Fibroblast of pulmonary artery (primary cell): ENCODE results near the gene PNLIP.

Experiments
- DNase-seq: peaks from one replicate; pipeline ENCODE4 v3.0.0-alpha.2; 2010; ENCODE audit warnings: low read depth
- H3K4me3 ChIP-seq: replicated peaks from 2 replicates; pipeline ENCODE4 v1.5.1; 2011; ENCODE audit warnings: low read depth, mild to moderate bottlenecking, control low read depth, low read length, moderate library complexity
- CTCF ChIP-seq: IDR thresholded peaks from 2 replicates; pipeline ENCODE4 v1.5.1; 2011; ENCODE audit warnings: mild to moderate bottlenecking, control low read depth, low read length, inconsistent platforms; ENCODE audit errors: missing control alignments

PNLIP gene

GRCh38 chr10:116599991-116600390 lies 54.3 kb downstream of the PNLIP start:
- no peak for TF ChIP-seq CTCF
- H3K4me3 ChIP-seq = no peak overlapping the region
- DNase-seq = no peak

GRCh38 chr10:116602648-116603400 lies 57.1 kb downstream of the PNLIP start:
- no peak overlapping the region for H3K4me3 ChIP-seq
- TF ChIP-seq CTCF = no peak

GRCh38 chr10:116606061-116606483 lies 60.3 kb downstream of the PNLIP start:
- no peak for DNase-seq
- no peak for TF ChIP-seq CTCF
- H3K4me3 ChIP-seq = no peak overlapping the region

More at GRCh38 chr10:116602648-116603400, 57.1 kb downstream of the PNLIP start:
- no peak for DNase-seq

GRCh38 chr10:116607336-116607735 lies 61.6 kb downstream of the PNLIP start:
- no peak for TF ChIP-seq CTCF
- H3K4me3 ChIP-seq = no peak overlapping the region
- DNase-seq = no peak

GRCh38 chr10:116608686-116609594 lies 63.2 kb downstream of the PNLIP start:
- no peak for TF ChIP-seq CTCF
- H3K4me3 ChIP-seq = no peak overlapping the region
- no peak for DNase-seq

- no peak for DNase-seq
- no peak for TF ChIP-seq CTCF
- no peak overlapping the region for H3K4me3 ChIP-seq
Measured at GRCh38 chr10:116610443-116611152, 64.9 kb downstream of the PNLIP start.
